PC-3 (cell line): ENCODE data around the gene ENO1. TPM values are rescaled to one million over a fixed set of nuclear protein-coding genes. Genes with fewer than 3 reads are reported as not detected.

Experiments
- microRNA-seq: library from miRNA; unstranded; fragments of <30 nt; microRNA quantifications from one replicate; pipeline ENCODE4 v1.1.0, GENCODE V29; 2020; ENCODE audit not compliant: unreplicated experiment
- total RNA-seq: library from RNA; depleted of rRNA; stranded (reverse); fragments of >200 nt; gene quantifications from 2 replicates; pipeline ENCODE4 v1.2.3, GENCODE V29; 2014; rRNA removed

Gene ENO1
- total RNA-seq, 1 experiment from 2014 or later = 3,712 TPM

Small RNA genes within 50 kb of the gene (microRNA-seq; reads per million reads assigned to microRNA genes)
- gene MIR6728 = not detected

Other genes with a start within 250 kb of the ENO1 start
- gene RERE, start 61.0 kb downstream of the ENO1 start, total RNA-seq = 24.2 and 45.2 TPM in 2 replicates
- 0.18 TPM in 1 of 2 replicates, not detected in the other for gene CA6, start 67.2 kb upstream of the ENO1 start, total RNA-seq
- not detected in 2 replicates for gene SLC2A7, start 147.7 kb upstream of the ENO1 start, total RNA-seq
- gene SLC2A5, start 190.9 kb upstream of the ENO1 start, total RNA-seq = not detected in 2 replicates